Panc1 (cell line): ENCODE measurements around the gene YAP1.
A peak's percentile ranks its signal among the peaks of the same experiment; 100 is the strongest.

ENCODE experiments used
- CTCF ChIP-seq: fragments of 450-650 bp; IDR thresholded peaks from 2 replicates; pipeline ENCODE4 v1.5.1; 2017; ENCODE audit warnings: mild to moderate bottlenecking
- POLR2AphosphoS5 ChIP-seq: IDR thresholded peaks from 2 replicates; pipeline ENCODE4 v1.6.1; 2012; ENCODE audit warnings: mild to moderate bottlenecking, low read depth, low read length, moderate library complexity
- SIN3A ChIP-seq: IDR thresholded peaks from 2 replicates; pipeline ENCODE4 v1.6.1; 2012; ENCODE audit warnings: low read depth, mild to moderate bottlenecking, low read length, moderate library complexity, borderline replicate concordance; ENCODE audit not compliant: insufficient read depth
- TCF7L2 ChIP-seq: IDR thresholded peaks from 2 replicates; pipeline ENCODE4 v1.6.1; 2011; ENCODE audit warnings: mild to moderate bottlenecking, low read depth, low read length, inconsistent platforms

GRCh38 chr11:102111011-102111786 is 952 bp downstream of the YAP1 start:
- TF ChIP-seq CTCF: peak; percentile 84
- peak; percentile 59 for TF ChIP-seq POLR2AphosphoS5
- TF ChIP-seq TCF7L2: no peak
- TF ChIP-seq SIN3A: 0 out of 2 replicates have a peak, but pooled peaks have one; percentile 66
